Karpas-422 (cell line): ENCODE measurements around the gene DAB1. TPM values are rescaled to one million over a fixed set of nuclear protein-coding genes. Genes with fewer than 3 reads are reported as not detected.

Source experiments
- DNase-seq: peaks from one replicate; pipeline ENCODE4 v3.0.0-alpha.2; 2015
- H2AFZ ChIP-seq: fragments of 200-600 bp; sonication (generic); 2 replicates; pipeline ENCODE4 v1.6.1; 2014; ENCODE audit warnings: antibody characterized with exemption, low read length, mixed read lengths
- H3K27ac ChIP-seq: fragments of 200-600 bp; sonication (generic); 2 replicates; pipeline ENCODE4 v1.5.1; 2014; ENCODE audit warnings: mild to moderate bottlenecking, low read length, moderate library complexity
- H3K27me3 ChIP-seq: fragments of 200-600 bp; sonication (generic); 2 replicates; pipeline ENCODE4 v1.6.1; 2014; ENCODE audit warnings: low read length, mixed read lengths
- H3K36me3 ChIP-seq: fragments of 200-600 bp; sonication (generic); 2 replicates; pipeline ENCODE4 v1.6.1; 2014; ENCODE audit warnings: low read length, mixed read lengths; ENCODE audit not compliant: insufficient read depth
- H3K4me1 ChIP-seq: fragments of 200-600 bp; sonication (generic); 2 replicates; pipeline ENCODE4 v1.6.1; 2014; ENCODE audit warnings: mild to moderate bottlenecking, low read length, mixed read lengths
- H3K4me2 ChIP-seq: fragments of 200-600 bp; sonication (generic); 2 replicates; pipeline ENCODE4 v1.6.1; 2014; ENCODE audit warnings: low read length, low read depth, mild to moderate bottlenecking; ENCODE audit not compliant: poor library complexity, severe bottlenecking
- H3K4me3 ChIP-seq: fragments of 200-600 bp; sonication (generic); 2 replicates; pipeline ENCODE4 v1.5.1; 2014; ENCODE audit warnings: mild to moderate bottlenecking, antibody characterized with exemption, low read length, mixed read lengths
- H3K79me2 ChIP-seq: fragments of 200-600 bp; sonication (generic); 2 replicates; pipeline ENCODE4 v1.6.1; 2014; ENCODE audit warnings: mild to moderate bottlenecking, low read length, mixed read lengths
- H3K9ac ChIP-seq: fragments of 200-600 bp; sonication (generic); 2 replicates; pipeline ENCODE4 v1.6.0; 2014; ENCODE audit warnings: low read length
- H3K9me2 ChIP-seq: fragments of 200-600 bp; sonication (generic), shearing (Covaris generic); replicated peaks from 2 replicates; pipeline ENCODE4 v1.6.0; 2014; ENCODE audit warnings: mild to moderate bottlenecking, low read length, moderate library complexity; ENCODE audit not compliant: insufficient read depth
- H3K9me3 ChIP-seq: fragments of 300-700, 200-600 bp; sonication (generic); 2 replicates; pipeline ENCODE4 v1.6.1; 2014; ENCODE audit warnings: low read length, mixed read lengths
- H4K20me1 ChIP-seq: fragments of 200-600 bp; sonication (generic); 2 replicates; pipeline ENCODE4 v1.6.1; 2014; ENCODE audit warnings: mild to moderate bottlenecking, antibody characterized with exemption, low read length, low read depth; ENCODE audit not compliant: insufficient read depth
- total RNA-seq: library from RNA; depleted of rRNA; stranded (reverse); fragments of >200 nt; shearing (Covaris generic); gene quantifications from 2 replicates; pipeline ENCODE4 v1.2.3, GENCODE V29; 2014; ENCODE audit warnings: low replicate concordance

Gene DAB1
- total RNA-seq, 1 experiment from 2014 or later, result 0.78 TPM

DNA sequence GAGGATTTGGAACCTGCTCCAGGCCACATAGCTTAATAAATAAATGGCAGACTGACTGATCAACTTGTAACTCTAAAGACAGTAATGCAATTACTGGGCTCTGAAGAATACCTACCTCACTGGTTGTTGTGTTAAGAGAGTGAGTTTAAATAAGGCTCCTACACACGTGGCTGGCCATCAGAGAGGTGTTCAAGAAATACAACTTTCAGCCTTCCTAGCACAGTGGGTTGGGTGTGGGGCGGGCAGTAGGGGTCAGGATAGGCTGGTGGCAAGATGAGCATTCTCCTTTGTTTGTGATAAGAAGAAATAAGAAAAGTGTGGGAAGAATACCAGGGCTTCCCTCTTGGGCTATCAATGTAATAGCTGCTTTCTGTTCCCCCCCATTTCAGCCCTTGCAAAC is 151.3 kb downstream of the DAB1 start:
- no peaks in the 10 kb centered on the region for H4K20me1 ChIP-seq
- H3K27ac ChIP-seq, result no peak overlapping the region
- no peak for DNase-seq

DNA sequence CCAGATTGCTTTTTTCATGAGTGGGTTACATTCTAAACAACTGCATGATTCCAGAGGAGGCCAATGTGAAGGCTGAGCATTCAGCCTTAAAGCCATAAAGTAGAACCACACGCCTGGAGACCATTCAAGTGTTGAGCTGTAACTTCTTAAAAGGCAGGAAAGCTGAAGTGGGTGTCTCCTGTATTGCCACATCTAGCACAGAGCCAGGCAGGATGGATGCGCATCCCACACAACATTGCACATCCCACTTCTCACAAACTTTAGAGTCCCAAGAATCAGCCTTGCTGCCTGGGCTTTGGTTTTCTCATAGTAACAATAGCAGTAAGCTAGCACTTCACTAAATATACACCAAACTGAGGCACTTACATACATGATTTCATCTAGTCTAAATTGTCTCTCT is 151.7 kb downstream of the DAB1 start:
- Histone ChIP-seq H3K4me1 (no peaks in the 10 kb centered on the region), H4K20me1 (no peaks in the 10 kb centered on the region), H3K79me2 (no peaks in the 10 kb centered on the region), H3K4me2 (no peak overlapping the region), H3K27ac (no peak overlapping the region), H3K27me3 (no peaks in the 10 kb centered on the region), H2AFZ (no peak overlapping the region), H3K9me3 (no peaks in the 10 kb centered on the region), H3K36me3 (no peaks in the 10 kb centered on the region), H3K9me2 (no peaks in the 10 kb centered on the region), H3K4me3 (no peak overlapping the region), H3K9ac (no peak overlapping the region)
- no peak for DNase-seq

More for the DNA sequence above, 151.3 kb downstream of the DAB1 start:
- Histone ChIP-seq H3K9me2 (no peaks in the 10 kb centered on the region), H3K9ac (no peak overlapping the region), H3K36me3 (no peaks in the 10 kb centered on the region), H3K4me3 (no peak overlapping the region), H3K27me3 (no peaks in the 10 kb centered on the region), H3K79me2 (no peaks in the 10 kb centered on the region), H2AFZ (no peak overlapping the region), H3K4me2 (no peak overlapping the region), H3K4me1 (no peaks in the 10 kb centered on the region), H3K9me3 (no peaks in the 10 kb centered on the region)

DNA sequence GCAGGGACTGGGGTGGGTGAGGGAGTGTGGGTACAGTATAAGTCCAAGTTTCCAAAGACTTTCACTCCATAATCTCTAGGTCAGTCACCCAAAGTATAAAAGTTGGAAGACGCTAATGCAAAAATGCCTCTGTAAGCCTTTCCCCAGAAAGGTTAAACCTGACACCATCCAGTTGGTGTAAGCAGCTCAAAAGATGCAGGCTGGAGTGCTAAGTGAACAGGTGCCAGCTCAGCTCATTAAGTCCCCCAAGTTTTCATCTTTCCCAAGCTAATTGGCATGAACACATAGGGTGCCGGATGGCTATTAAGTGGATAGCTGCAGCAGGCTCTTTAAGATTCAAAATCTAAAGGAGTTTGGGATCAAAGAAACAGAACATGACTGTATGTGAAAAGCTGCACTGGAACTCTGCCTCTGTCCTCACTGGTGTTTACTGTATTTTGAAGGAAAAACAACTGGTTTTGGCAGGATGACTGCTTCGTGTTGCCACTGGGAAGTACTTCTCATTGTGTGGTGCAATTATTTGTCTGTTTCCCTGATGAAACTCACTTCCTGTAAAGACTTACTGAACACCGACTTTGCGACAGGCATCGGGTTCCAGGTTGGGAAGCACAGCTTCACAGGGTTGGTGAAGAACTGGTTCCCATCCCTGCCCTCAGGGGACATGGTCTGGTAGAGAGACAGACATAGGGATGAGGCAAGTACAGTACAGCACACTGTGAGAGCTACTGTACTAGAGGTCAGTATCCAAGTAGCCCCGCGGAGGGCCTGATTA is 152.7 kb downstream of the DAB1 start:
- no peaks in the 10 kb centered on the region for H3K79me2 ChIP-seq
- DNase-seq, result no peak
- H3K4me1 ChIP-seq, result no peaks in the 10 kb centered on the region
- H3K9me3 ChIP-seq, result no peaks in the 10 kb centered on the region
- no peak overlapping the region for H3K9ac ChIP-seq
- H3K27me3 ChIP-seq, result no peaks in the 10 kb centered on the region
- no peaks in the 10 kb centered on the region for H3K36me3 ChIP-seq
- no peak overlapping the region for H2AFZ ChIP-seq
- no peaks in the 10 kb centered on the region for H4K20me1 ChIP-seq
- H3K27ac ChIP-seq, result no peak overlapping the region
- H3K4me3 ChIP-seq, result no peak overlapping the region
- no peak overlapping the region for H3K4me2 ChIP-seq
- H3K9me2 ChIP-seq, result no peaks in the 10 kb centered on the region

DNA sequence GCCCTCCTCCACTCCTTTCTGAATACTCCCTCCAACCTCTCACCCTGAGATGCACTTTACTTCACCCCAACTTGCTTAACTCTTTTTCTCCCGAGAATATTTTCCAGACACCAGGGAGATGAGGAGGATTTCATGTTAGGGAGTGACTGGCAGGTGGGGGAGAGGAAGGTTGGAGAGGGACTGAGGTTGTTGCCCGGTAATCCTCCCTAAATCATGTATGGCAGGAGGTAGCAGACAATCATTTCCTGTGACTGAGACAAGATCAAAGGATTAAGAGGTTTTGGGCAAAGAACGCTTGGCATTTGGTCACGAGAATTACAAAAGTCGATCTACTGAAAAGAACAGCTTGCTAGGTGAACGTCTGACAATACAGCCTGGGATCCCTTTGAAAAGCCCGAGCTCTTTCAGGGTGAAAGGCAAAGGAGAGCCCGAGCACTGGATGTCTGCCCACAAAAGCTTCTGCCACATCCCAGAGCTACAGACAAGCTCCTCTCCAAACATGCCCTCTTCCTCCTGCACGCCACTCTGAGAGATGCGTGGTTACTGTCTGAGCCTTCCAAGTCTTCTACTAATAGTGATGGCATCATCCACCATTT is 154.1 kb downstream of the DAB1 start:
- no peak overlapping the region for H3K27ac ChIP-seq
- no peaks in the 10 kb centered on the region for H3K27me3 ChIP-seq
- H3K4me3 ChIP-seq, result no peak overlapping the region
- H3K4me1 ChIP-seq, result no peaks in the 10 kb centered on the region
- H3K36me3 ChIP-seq, result no peaks in the 10 kb centered on the region
- no peak overlapping the region for H3K4me2 ChIP-seq
- H4K20me1 ChIP-seq, result no peaks in the 10 kb centered on the region
- DNase-seq, result no peak
- H3K79me2 ChIP-seq, result no peaks in the 10 kb centered on the region
- no peak overlapping the region for H2AFZ ChIP-seq
- no peaks in the 10 kb centered on the region for H3K9me2 ChIP-seq
- H3K9ac ChIP-seq, result no peak overlapping the region
- H3K9me3 ChIP-seq, result no peaks in the 10 kb centered on the region

DNA sequence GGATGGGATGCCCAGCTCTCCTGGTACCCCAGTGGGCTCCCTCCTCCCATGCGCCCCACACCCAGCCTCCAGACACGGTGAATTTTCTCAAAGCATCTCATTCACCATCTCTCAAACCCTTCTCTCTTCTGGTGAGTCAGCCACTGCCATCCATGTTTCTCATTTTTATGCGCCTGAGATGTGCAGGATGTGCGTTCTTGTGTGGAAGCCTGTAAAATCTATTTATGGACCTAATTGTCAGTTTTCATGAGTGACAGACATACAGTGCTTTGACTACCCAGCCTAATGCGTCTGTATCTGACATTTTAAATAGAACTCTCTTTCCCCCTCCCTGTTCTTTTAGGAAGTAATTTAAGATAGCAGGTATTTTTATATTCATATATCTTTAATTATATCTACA is 158.8 kb downstream of the DAB1 start:
- no peaks in the 10 kb centered on the region for H3K27me3 ChIP-seq
- no peak overlapping the region for H3K9ac ChIP-seq
- H3K4me3 ChIP-seq, result no peak overlapping the region

DNA sequence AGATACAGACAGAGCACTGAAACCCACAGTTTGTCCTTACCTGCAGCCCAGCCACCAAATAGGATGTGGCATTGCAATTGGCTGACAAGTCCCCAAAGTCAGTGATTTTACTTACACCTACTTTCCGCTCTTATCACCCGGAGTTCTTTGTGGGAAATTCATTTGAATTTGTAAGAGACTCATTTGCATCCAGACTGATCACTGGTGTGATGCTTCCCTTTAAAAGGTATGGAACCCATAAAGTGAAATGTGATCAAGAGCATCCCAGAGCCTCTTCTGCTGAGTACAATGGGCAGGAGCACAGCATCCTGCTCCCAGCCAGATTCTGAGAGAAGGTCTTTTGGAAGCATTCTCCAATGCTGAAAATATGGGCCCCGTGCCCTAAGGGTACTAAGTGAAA is 161.4 kb downstream of the DAB1 start:
- no peak overlapping the region for H2AFZ ChIP-seq
- no peaks in the 10 kb centered on the region for H3K79me2 ChIP-seq
- H3K4me3 ChIP-seq, result no peak overlapping the region
- no peak for DNase-seq
- H3K36me3 ChIP-seq, result no peaks in the 10 kb centered on the region
- H3K9ac ChIP-seq, result no peak overlapping the region
- no peaks in the 10 kb centered on the region for H3K9me2 ChIP-seq
- no peaks in the 10 kb centered on the region for H3K9me3 ChIP-seq
- no peak overlapping the region for H3K4me2 ChIP-seq
- H3K4me1 ChIP-seq, result no peaks in the 10 kb centered on the region
- H4K20me1 ChIP-seq, result no peaks in the 10 kb centered on the region
- no peaks in the 10 kb centered on the region for H3K27me3 ChIP-seq
- H3K27ac ChIP-seq, result no peak overlapping the region

More for the DNA sequence above, 158.8 kb downstream of the DAB1 start:
- no peaks in the 10 kb centered on the region for H3K4me1 ChIP-seq
- H4K20me1 ChIP-seq, result no peaks in the 10 kb centered on the region
- no peak overlapping the region for H2AFZ ChIP-seq
- no peaks in the 10 kb centered on the region for H3K79me2 ChIP-seq
- H3K36me3 ChIP-seq, result no peaks in the 10 kb centered on the region
- H3K27ac ChIP-seq, result no peak overlapping the region
- no peak for DNase-seq
- H3K9me2 ChIP-seq, result no peaks in the 10 kb centered on the region
- H3K9me3 ChIP-seq, result no peaks in the 10 kb centered on the region
- H3K4me2 ChIP-seq, result no peak overlapping the region

DNA sequence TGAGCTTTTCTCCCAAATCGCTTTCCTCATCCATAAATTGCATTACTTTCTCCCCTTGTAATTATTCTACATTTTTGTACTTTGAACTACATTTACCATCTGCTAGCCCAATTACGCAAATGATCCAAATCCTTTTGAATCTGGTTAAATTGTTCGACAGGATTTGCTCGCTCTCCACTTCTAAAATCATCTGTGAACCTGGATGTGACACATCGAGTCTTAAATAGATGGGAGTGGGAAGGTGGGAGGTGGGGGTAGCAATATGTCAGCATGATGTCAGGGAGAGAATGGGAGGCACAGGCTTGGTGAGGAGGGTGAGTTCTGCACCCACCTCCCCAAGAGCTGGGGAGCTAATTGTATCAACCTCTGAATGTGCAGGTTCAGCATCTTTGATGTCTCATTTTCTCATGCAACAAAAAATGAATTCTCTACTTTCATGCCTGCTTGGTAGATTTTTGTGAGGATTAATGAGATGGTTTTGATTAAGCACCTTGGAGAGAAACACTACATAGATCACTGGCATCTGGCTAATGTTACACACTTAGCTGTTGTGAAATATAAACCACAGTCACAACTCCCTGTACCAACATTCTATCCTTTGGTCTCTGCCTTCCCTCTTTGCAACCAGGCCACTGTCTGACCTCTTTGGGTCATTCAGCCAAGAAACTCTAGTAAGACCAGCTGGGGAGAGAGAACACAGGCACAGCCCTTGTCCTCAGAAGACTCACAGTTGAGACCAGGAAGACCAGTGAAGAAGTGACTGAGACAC is 165.1 kb downstream of the DAB1 start:
- Histone ChIP-seq H3K27me3 (no peaks in the 10 kb centered on the region), H3K79me2 (no peaks in the 10 kb centered on the region), H3K4me2 (no peak overlapping the region), H3K9me2 (no peaks in the 10 kb centered on the region), H3K27ac (no peak overlapping the region), H3K9ac (no peak overlapping the region), H3K4me3 (no peak overlapping the region), H4K20me1 (no peaks in the 10 kb centered on the region), H3K4me1 (no peaks in the 10 kb centered on the region), H3K36me3 (no peaks in the 10 kb centered on the region), H2AFZ (no peak overlapping the region), H3K9me3 (no peaks in the 10 kb centered on the region)
- DNase-seq, result no peak

DNA sequence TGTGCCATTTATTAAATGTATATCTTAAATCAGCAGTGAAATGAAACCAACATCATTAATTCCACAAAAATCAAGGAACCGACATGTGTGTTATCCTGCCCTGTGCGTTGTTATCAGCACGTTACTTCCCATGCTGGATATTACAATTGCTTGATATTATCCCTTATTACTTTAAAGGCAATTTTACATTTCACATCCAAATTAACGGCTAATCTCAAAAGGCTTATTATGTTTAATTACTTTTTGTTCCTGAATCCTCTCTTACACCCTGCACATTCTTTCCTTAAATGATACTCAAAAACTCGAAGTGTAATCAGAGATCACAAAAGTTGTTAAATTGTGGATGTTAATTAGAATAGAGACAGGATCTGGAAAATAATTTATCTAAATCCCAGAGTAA is 167.9 kb downstream of the DAB1 start:
- Histone ChIP-seq H3K4me2 (no peak overlapping the region), H4K20me1 (no peaks in the 10 kb centered on the region), H3K27ac (no peak overlapping the region), H3K4me3 (no peak overlapping the region), H3K4me1 (no peaks in the 10 kb centered on the region), H3K79me2 (no peaks in the 10 kb centered on the region), H2AFZ (no peak overlapping the region), H3K27me3 (no peaks in the 10 kb centered on the region), H3K36me3 (no peaks in the 10 kb centered on the region), H3K9me3 (no peaks in the 10 kb centered on the region), H3K9me2 (no peaks in the 10 kb centered on the region), H3K9ac (no peak overlapping the region)
- no peak for DNase-seq
